Activated B cell treated with CpG ODN at 0.5 μM for 24 hours (primary cell): ENCODE data around the gene DHRS11. TPM values are rescaled to one million over a fixed set of nuclear protein-coding genes. Genes with fewer than 3 reads are reported as not detected.

Experiments
- ATAC-seq: fragments of 200-7000 bp; cut with Tn5 transposase; one replicate; pipeline ENCODE4 v1.10.0; 2021; ENCODE audit warnings: low read depth, mild to moderate bottlenecking, moderate library complexity
- CTCF ChIA-PET: fragments of 350-600 bp; sonication (Branson Sonifier 250); formaldehyde crosslinking; loops from one replicate; lab custom pipeline; 2021; ENCODE audit warnings: antibody characterized with exemption; lab: Charles Lee
- POLR2A ChIA-PET: fragments of 350-600 bp; sonication (Branson Sonifier 250); formaldehyde crosslinking; loops from one replicate; lab custom pipeline; 2021; ENCODE audit warnings: antibody characterized with exemption; lab: Charles Lee
- DNase-seq: peaks from one replicate; pipeline ENCODE4 v3.0.0; 2022
- H3K27ac Mint-ChIP-seq: one replicate; pipeline ENCODE4 v1.8.0; 2020; ENCODE audit warnings: mixed read lengths
- H3K27me3 Mint-ChIP-seq: one replicate; pipeline ENCODE4 v1.8.0; 2021; ENCODE audit warnings: mixed read lengths
- H3K36me3 Mint-ChIP-seq: one replicate; pipeline ENCODE4 v1.8.0; 2021; ENCODE audit warnings: low read depth, mixed read lengths
- H3K4me1 Mint-ChIP-seq: one replicate; pipeline ENCODE4 v1.8.0; 2021; ENCODE audit warnings: mixed read lengths
- H3K4me3 Mint-ChIP-seq: one replicate; pipeline ENCODE4 v1.8.0; 2020; ENCODE audit warnings: mild to moderate bottlenecking, mixed read lengths
- H3K9me3 Mint-ChIP-seq: one replicate; pipeline ENCODE4 v1.8.0; 2020; ENCODE audit warnings: mixed read lengths
- intact Hi-C: fragments of 100-400 bp; cut with micrococcal nuclease; formaldehyde crosslinking; loops from one replicate; pipeline ENCODE4 v1.15.1; 2024
- total RNA-seq: library from RNA; stranded (reverse); gene quantifications from 2 replicates; pipeline ENCODE4 v1.2.3, GENCODE V29; 2022
- TF ChIP-seq, protein P1 (sequence below): fragments of 200-600 bp; IDR thresholded peaks from one replicate; pipeline ENCODE4 v1.8.0; 2022; ENCODE audit warnings: antibody characterized with exemption, mild to moderate bottlenecking

The DHRS11 gene
- total RNA-seq, 1 donor from 2014 or later, result 7.7 TPM

DNA sequence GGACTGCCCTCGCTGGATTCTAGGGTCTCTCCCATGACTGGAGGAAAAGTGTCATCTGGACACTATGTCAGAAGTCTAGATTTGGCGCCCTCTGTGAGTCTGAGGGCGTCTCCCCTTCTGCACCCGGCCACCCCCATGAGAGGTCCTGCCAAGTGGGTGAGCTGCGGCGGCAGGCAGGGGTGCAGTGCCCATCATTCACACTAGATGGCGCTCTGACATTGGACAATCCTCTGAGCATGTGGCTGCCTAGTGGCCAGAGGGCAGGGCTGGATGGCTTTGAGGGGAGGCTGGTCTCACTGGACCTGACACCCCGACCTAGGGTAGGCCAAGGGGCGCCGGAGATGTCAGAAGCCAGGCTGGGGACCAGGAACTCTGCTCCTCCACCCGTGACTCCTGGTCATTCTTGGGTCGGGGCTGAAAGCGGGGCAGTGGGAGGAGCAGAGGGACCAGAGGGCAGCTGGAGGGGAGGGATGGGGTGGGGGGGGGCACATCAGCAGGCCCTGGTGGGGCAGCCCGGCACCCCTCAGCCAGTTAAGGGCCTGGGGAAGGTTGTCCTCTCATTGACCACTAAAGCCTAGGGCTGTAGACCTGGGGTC lies 37.7 kb downstream of the DHRS11 start:
- CTCF ChIA-PET, result interaction anchor here (0.6 to 6.3 kb wide), 4 partner anchors 403 to 612 kb away, joined by 3 to 77 read pairs (median 6); no protein-coding TSS in a partner anchor
- DNase-seq (peak; percentile 75), ATAC-seq (peak; percentile 83)
- H3K27ac Mint-ChIP-seq, result no peak overlapping the region
- TF ChIP-seq, protein P1, sequence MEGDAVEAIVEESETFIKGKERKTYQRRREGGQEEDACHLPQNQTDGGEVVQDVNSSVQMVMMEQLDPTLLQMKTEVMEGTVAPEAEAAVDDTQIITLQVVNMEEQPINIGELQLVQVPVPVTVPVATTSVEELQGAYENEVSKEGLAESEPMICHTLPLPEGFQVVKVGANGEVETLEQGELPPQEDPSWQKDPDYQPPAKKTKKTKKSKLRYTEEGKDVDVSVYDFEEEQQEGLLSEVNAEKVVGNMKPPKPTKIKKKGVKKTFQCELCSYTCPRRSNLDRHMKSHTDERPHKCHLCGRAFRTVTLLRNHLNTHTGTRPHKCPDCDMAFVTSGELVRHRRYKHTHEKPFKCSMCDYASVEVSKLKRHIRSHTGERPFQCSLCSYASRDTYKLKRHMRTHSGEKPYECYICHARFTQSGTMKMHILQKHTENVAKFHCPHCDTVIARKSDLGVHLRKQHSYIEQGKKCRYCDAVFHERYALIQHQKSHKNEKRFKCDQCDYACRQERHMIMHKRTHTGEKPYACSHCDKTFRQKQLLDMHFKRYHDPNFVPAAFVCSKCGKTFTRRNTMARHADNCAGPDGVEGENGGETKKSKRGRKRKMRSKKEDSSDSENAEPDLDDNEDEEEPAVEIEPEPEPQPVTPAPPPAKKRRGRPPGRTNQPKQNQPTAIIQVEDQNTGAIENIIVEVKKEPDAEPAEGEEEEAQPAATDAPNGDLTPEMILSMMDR, result peak; percentile 66
- peaks cover 13% of the 10 kb centered on the region for H3K27me3 Mint-ChIP-seq
- no peaks in the 10 kb centered on the region for H3K9me3 Mint-ChIP-seq
- intact Hi-C loops, result loop anchor here (1.0 to 5.0 kb wide), 5 partner anchors 126 to 610 kb away; partner anchors contain the start of gene LHX1
- no peaks in the 10 kb centered on the region for H3K4me1 Mint-ChIP-seq
- no peak overlapping the region for H3K4me3 Mint-ChIP-seq
- POLR2A ChIA-PET, result no interaction called here
- H3K36me3 Mint-ChIP-seq, result no peaks in the 10 kb centered on the region

DNA sequence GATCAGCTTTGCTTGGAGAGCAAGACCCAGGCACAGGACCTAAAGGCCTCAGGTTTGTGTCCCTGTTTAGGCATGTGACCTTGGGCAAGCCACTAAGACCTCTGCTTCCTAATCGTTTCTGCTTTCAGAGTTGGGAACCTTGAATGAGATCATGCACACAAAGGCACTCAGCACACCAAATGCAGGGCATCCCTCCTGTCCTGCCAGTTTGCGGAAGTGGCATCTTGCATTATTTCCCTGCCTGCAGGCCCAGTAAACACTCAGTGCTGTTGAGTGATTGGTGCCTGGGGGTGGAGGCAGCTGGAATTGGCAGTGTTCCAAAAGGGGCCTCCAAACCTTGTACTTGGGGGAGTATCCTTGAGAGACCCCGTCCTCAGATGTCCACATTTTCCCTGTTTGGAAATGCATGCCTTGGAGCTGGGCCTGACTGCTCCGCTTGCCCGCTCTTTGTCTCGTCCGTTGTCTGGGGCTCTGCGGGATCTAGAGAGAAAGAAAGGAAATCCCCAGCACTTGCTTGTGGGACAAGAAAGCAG lies 38.4 kb downstream of the DHRS11 start:
- ChIA-PET CTCF (interaction anchor here (1.1 to 6.3 kb wide), 4 partner anchors 125 to 610 kb away, joined by 3 to 77 read pairs (median 6); no protein-coding TSS in a partner anchor), POLR2A (no interaction called here)
- ATAC-seq (no peak), DNase-seq (no peak)
- H3K4me1 Mint-ChIP-seq, result no peaks in the 10 kb centered on the region
- no peak overlapping the region for H3K4me3 Mint-ChIP-seq
- peaks cover 14% of the 10 kb centered on the region for H3K27me3 Mint-ChIP-seq
- TF ChIP-seq, protein P1, result no peak
- no peaks in the 10 kb centered on the region for H3K9me3 Mint-ChIP-seq
- intact Hi-C loops, result loop anchor here (1.0 to 5.0 kb wide), 5 partner anchors 125 to 609 kb away; partner anchors contain the start of gene LHX1
- H3K36me3 Mint-ChIP-seq, result no peaks in the 10 kb centered on the region
- no peak overlapping the region for H3K27ac Mint-ChIP-seq

DNA sequence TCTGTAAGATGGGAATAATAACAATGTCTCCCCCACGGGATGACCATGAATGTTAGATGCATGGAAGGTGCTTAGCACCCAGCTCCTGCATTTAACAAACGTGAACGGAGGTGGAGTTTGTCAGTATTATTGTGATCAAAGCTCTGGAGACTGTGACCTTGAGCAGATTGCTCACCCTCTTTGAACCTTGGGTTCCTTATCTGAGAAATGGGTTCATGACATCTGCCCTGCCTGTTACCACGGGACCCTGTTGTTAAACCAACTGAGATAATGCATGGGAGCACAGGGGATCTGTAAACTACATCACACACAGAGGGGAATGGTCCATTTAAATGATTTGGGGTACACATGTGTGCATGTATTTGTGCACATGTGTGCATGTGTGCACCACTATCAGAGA lies 39.3 kb downstream of the DHRS11 start:
- POLR2A ChIA-PET, result no interaction called here
- Mint-ChIP-seq H3K4me1 (no peaks in the 10 kb centered on the region), H3K27me3 (peaks cover 19% of the 10 kb centered on the region), H3K9me3 (no peaks in the 10 kb centered on the region), H3K27ac (no peak overlapping the region), H3K4me3 (no peak overlapping the region), H3K36me3 (no peaks in the 10 kb centered on the region)
- intact Hi-C loops, result no loop called here
- DNase-seq, result no peak
- ATAC-seq, result no peak
- TF ChIP-seq, protein P1, result no peak
- CTCF ChIA-PET, result interaction anchor here (1.5 to 6.3 kb wide), 2 partner anchors 124 to 416 kb away, joined by 3 to 77 read pairs; no protein-coding TSS in a partner anchor

DNA sequence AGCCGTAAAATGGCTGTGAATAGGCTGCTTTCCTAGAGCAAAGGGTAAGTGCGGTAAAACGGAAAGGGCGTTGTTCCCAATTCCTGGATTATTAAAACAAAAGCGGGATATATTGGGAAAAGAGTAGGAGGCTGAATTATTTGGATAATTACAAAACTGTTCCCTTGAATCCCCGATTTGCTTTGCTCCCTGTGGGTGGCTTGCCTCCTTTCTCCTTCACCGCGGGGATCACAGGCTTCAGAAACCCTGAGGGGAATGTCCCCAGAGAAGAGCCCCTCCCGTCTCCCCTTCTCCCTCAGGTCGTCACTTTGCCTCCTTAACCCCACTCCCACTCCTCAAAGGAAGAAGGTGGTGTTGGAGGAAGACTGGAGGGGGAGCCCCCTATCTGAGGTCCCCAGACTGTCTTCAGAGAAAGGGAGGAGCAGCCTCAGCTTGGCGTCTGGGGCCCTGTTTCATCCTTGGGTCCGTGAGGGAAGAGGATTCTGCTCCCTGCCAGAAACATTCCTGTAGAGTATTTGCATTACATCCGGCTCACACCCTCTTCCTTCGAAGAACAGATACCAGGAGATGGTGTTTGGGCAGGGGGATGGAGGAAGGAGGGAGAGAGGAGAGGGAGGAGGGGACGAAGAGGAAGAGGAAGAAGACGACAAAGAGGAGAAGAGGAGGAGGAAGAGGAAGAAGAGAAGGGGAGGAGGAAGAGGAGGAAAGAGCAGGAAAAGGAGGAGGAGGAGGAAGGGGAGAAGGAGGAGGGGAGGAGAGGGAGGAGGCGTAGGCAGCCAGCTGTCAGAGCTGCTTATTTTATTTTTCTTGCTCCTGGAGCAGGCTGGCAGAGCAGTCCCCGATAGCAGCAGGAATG lies 41.5 kb downstream of the DHRS11 start:
- TF ChIP-seq, protein P1, result no peak
- CTCF ChIA-PET, result interaction anchor here (1.4 to 6.3 kb wide), 2 partner anchors 122 to 414 kb away, joined by 3 to 77 read pairs; no protein-coding TSS in a partner anchor
- Mint-ChIP-seq H3K36me3 (no peaks in the 10 kb centered on the region), H3K27ac (no peak overlapping the region), H3K4me3 (no peak overlapping the region), H3K4me1 (no peaks in the 10 kb centered on the region), H3K27me3 (peaks cover 25% of the 10 kb centered on the region), H3K9me3 (no peaks in the 10 kb centered on the region)
- DNase-seq (no peak), ATAC-seq (no peak)
- POLR2A ChIA-PET, result interaction anchor here (0.6 kb wide), 1 partner anchor 505 kb away, joined by 3 read pairs; no protein-coding TSS in a partner anchor
- intact Hi-C loops, result no loop called here

DNA sequence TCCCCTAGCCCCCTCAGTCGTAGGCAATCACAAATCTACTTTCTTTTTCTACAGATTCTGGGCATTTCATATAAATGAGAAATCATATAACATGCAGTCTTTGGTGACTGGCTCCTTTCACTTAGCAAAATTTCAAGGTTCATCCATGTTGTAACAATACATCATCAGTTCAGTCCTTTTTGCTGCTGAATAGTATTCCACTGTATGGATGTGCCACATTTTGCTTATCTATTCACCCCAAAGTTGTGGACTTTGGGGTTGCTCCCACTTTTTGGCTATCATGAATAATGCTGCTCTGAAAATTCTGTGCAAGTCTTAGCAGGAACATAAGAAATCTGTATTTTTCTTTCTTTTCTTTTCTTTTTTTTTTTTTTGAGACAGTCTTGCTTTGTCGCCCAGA lies 48.7 kb downstream of the DHRS11 start:
- no peak for DNase-seq
- Mint-ChIP-seq H3K27me3 (peaks cover 56% of the 10 kb centered on the region), H3K4me3 (no peak overlapping the region), H3K27ac (no peak overlapping the region), H3K36me3 (no peaks in the 10 kb centered on the region), H3K9me3 (no peaks in the 10 kb centered on the region), H3K4me1 (peaks cover 11% of the 10 kb centered on the region)
- ATAC-seq, result no peak
- TF ChIP-seq, protein P1, result no peak
- POLR2A ChIA-PET, result no interaction called here
- CTCF ChIA-PET, result no interaction called here
- intact Hi-C loops, result no loop called here
